GM21360 (cell line): Measurements from ENCODE around the gene AFG1L.
"Not testable (repeated sequence)": the region's sequence is repeated elsewhere in the genome, so short reads cannot be mapped to it uniquely, and the experiment has no call there.

Source experiments
- ATAC-seq: cut with Tn5 transposase; IDR thresholded peaks from one replicate; pipeline ENCODE4 v1.9.1; 2021; ENCODE audit warnings: mild to moderate bottlenecking, moderate library complexity; ENCODE audit not compliant: unreplicated experiment

Gene AFG1L

GRCh38 chr6:108294727-108295625 lies at the start of gene AFG1L:
TSS of gene AFG1L (plus strand) at chr6:108295054. CDS start at chr6:108295080, 26 bp downstream.
- ATAC-seq = peak; percentile 89

DNA sequence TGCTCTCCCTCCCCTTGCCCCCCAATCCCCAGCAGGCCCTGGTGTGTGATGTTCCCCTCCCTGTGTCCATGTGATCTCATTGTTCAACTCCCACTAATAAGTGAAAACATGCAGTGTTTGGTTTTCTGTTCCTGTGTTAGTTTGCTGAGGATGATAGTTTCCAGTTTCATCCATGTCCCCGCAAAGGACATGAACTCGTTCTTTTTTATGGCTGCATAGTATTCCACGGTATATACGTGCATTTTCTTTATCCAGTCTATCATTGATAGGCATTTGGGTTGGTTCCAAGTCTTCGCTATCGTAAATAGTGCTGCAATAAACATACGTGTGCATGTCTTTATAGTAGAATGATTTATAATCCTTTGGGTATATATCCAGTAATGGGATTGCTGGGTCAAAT lies 49.8 kb upstream of the AFG1L start:
- not testable (repeated sequence) for ATAC-seq

- no peak for ATAC-seq
Observed at GRCh38 chr6:108247965-108248536, 46.8 kb upstream of the AFG1L start.

DNA sequence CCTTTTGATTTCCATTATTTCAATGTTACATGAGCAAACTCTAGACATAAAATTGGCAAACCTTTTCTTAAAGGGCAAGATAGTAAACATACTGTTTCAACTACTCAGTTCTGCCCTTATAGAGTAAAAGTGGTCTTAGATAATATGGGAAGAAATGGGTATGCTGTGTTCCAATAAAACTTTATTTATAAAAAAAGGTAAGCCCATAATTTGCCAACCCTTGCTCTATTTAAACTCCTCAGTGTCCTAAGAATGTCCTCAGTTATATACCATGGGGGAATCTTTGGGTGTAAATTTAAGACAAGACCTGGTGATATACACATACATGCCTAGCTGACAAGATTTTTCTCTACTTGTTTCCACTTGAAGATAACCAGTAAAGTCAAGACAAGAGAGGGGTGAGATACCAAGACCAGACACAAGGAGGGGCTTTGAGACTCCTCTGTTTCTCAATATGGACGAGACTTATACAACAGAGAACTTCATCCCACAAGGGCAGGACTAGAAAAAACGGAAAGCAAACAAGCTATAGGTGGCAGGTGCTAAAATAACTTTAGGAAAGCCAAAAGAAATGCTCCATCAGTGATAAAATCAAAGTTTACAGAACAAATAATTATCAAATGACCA lies 44.5 kb upstream of the AFG1L start:
- ATAC-seq = no peak

- ATAC-seq = no peak
Observed at GRCh38 chr6:108251252-108251651, 43.6 kb upstream of the AFG1L start.

DNA sequence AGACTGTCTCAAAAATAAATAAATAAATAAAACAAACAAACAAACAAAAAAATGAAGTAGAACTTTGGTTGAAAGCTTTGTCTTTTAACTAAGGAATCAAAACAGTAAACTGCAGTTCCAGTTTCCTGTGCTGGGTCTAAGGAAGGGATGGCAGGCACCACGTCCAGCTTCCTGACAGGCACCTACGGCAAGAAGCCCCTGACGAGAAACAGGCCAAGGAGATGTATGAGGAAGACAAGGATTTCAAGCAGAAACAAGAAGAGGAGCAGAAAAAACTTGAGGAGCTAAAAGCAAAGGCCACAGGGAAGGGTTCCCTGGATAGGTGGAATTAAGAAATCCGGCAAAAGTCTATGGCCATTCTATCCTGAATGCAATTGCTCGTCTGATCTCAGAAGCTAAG lies 42.8 kb upstream of the AFG1L start:
- ATAC-seq = no peak

- ATAC-seq = no peak
Observed at GRCh38 chr6:108253241-108253640, 41.6 kb upstream of the AFG1L start.

DNA sequence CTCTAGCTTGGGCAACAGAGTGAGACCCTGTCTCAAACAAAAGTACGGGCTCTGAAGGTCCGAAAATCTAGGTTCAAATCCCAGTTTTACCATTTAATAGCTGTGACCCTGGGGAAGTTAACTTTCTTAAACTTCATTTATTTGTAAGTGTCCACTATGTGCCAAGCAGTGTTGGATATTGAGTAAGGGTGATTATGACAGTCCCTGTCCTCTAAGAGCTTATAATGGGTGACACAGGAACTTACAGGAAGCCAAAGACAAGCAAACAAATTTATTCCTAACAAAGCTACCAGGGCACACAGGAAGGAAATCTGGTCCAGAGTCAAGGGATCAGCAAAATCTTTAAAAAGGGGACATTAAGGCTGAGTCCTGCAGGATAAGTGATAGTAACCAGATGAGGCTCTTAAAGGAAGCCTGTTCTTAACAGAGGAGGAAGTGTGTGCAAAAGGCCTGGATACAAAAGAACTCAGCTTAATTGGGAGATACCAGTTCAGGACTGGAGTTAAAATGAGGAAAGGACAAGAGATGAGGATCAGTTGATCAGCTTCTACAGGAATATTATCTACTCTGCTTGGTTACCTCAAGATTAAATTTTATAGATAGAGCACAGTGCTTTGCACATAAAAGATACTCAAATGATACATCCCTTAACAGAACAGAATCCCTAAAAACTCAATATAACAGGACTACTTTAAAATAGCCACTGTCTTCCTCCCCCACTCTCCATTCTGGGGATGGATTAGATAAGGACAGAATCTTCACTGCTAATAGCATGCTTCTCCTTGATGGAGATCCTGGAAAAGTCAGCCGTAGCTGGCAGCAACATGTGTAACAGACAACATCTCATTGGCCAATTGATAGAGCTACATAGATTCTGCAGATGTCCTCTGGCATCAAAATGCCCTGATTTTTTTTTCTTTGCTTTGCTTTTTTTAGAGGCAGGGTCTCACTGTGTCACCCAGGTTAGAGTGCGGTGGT lies 40.1 kb upstream of the AFG1L start:
- no peak for ATAC-seq

DNA sequence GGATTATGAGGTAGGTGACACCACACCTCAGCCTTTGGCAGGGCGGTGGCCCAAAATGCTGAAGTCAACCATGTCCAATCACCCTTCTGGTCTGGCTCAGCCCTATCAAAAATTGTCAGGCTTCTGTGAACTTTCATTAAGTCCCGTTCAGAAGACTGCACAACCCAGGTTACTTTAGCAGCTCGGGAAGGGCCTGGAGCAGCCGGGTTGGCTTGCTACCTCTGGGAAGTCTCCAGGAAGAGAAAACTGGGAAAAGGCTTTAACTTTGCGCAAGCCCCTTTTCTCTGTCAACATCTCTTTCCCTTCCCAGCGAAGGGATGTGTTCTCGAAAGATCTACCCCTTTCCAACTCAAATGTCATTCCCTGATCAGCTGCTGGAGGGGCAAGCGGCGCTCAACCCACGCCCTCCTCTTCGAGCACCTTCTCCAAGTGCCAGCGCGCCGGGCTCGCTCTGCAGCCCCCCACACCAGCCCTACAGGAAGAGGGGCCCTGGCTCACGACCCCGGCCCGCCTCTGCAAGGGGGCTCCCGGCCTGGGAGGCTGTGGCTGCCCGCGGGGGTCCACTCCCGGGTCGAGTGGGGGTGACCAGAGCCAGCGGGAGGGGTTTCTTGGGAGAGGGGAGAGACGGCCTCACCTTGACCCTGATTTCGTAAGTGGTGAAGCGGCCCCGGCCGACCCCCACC lies 34.6 kb upstream of the AFG1L start:
- ATAC-seq = peak; percentile 6

DNA sequence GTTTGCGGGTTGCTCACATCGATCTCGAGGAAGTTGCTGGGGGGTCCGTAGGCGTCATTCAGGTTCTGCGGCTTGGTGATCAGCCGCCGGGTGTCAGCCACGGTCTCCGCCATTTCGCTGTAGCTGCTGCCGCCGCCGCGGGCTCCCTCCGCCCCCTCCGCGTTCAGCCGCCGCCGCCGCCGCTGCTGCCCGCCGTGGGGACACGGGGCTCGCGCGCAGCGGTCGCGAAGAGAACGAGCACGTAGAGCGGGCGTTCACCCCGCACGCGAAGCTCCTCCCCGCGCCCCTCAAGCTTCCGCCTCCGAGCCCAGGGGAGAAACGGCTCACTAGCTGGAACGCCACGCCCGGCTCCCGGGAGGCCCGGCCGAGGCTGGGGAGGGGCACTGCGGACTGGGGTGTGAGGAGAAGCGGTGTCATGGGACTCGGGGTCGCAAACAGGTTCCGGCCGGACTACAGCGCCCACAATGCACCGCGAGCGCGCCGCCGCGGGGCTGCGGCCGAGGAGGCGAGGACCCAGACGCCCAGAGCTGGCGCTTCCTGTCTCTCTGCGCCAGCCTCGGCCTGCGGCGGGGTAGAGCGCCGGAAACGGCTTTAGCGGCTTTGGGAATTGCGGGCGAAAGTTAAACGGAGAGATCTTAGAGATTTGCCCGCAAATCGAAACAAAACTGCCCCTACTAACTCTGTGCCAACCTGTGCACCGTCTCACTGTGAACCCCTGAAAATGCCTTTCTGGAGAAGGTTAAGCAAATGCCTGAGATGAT lies 33.9 kb upstream of the AFG1L start, which contains the start of gene SNX3:
Gene SNX3, minus strand, starts transcription at position 232 of the 761 bp plus-strand sequence. Its CDS starts 119 bp downstream, at position 113.
- peak; percentile 92 for ATAC-seq

- no peak for ATAC-seq
Observed at GRCh38 chr6:108263371-108263770, 31.5 kb upstream of the AFG1L start.

- no peak for ATAC-seq
Observed at GRCh38 chr6:108268845-108269244, 26.0 kb upstream of the AFG1L start.

DNA sequence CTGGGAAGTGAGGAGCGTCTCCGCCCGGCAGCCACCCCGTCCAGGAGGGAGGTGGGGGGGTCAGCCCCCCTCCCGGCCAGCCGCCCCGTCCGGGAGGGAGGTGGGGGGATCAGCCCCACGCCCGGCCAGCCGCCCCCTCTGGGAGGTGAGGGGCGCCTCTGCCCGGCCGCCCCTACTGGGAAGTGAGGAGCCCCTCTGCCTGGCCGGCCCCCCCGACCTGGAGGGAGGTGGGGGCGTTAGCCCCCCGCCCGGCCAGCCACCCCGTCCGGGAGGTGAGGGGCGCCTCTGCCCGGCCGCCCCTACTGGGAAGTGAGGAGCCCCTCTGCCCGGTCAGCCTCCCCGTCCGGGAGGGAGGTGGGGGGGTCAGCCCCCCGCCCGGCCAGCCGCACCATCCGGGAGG lies 24.9 kb upstream of the AFG1L start:
- not testable (repeated sequence) for ATAC-seq

DNA sequence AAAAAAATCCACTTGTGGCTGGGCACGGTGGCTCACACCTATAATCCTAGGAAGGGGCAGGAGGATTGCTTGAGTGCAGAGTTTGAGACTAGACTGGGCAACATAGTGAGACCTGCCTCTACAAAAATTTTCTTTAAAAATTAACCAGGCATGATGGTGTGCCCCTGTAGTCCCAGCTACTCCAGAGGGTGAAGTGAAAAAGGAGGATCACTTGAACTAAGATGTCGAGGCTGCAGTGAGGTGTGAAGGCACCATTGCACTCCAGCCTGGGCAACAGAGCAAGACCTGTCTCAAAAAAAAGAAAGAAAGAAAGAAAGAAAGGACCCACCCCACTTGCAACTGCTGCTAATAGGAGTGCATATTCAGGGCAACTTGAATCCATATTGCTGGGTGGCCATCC lies 20.3 kb upstream of the AFG1L start:
- no peak for ATAC-seq

DNA sequence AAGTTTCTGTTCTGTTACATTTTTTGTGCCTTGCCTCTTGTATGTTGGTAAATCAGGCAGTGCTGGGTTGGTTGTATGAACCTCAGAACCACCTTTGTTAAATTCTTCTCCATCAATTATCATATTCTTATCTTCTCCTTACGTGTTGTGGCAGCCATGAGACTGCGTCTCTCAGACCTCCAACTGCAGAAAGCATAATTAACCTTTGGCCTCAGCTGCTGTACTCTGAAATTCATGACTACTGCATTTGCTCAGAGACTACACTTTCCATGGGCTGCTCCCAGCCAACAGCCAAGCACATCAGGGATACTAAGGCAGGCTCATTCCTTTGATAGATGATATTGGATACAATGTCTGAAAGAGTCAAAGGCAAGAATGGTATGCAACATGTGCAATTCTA lies 18.9 kb upstream of the AFG1L start:
- no peak for ATAC-seq

GRCh38 chr6:108277295-108277694 lies 17.6 kb upstream of the AFG1L start:
- no peak for ATAC-seq

GRCh38 chr6:108277831-108278230 lies 17.0 kb upstream of the AFG1L start:
- no peak for ATAC-seq

- no peak for ATAC-seq
Observed at GRCh38 chr6:108285381-108285780, 9.5 kb upstream of the AFG1L start.

- no peak for ATAC-seq
Observed at GRCh38 chr6:108286366-108286765, 8.5 kb upstream of the AFG1L start.
